ENCODE data around the gene GRID2.

The GRID2 gene

GRCh38 chr4:93719552-93719951 is 1415.8 kb downstream of the GRID2 start:
- no peak for DNase-seq

- DNase-seq, result no peak
Observed at GRCh38 chr4:93722446-93722845, 1418.7 kb downstream of the GRID2 start.

GRCh38 chr4:93730251-93730650 is 1426.5 kb downstream of the GRID2 start:
- DNase-seq, result no peak

- no peak for DNase-seq
Observed at GRCh38 chr4:93730760-93731159, 1427.0 kb downstream of the GRID2 start.

- DNase-seq, result no peak
Observed at GRCh38 chr4:93731456-93731855, 1427.7 kb downstream of the GRID2 start.

GRCh38 chr4:93732509-93732908 is 1428.7 kb downstream of the GRID2 start:
- no peak for DNase-seq

GRCh38 chr4:93740890-93741289 is 1437.1 kb downstream of the GRID2 start:
- no peak for DNase-seq

GRCh38 chr4:93743022-93743421 is 1439.3 kb downstream of the GRID2 start:
- no peak for DNase-seq

- DNase-seq, result no peak
Observed at GRCh38 chr4:93743635-93744034, 1439.9 kb downstream of the GRID2 start.

- DNase-seq, result no peak
Observed at GRCh38 chr4:93744961-93745360, 1441.2 kb downstream of the GRID2 start.

GRCh38 chr4:93746031-93746430 is 1442.3 kb downstream of the GRID2 start:
- DNase-seq, result no peak

GRCh38 chr4:93747220-93747619 is 1443.5 kb downstream of the GRID2 start:
- DNase-seq, result no peak

GRCh38 chr4:93748373-93749291 is 1444.9 kb downstream of the GRID2 start:
- DNase-seq, result no peak

GRCh38 chr4:93749292-93749761 is 1445.6 kb downstream of the GRID2 start:
- DNase-seq, result no peak

- no peak for DNase-seq
Observed at GRCh38 chr4:93751411-93751810, 1447.6 kb downstream of the GRID2 start.

- no peak for DNase-seq
Observed at GRCh38 chr4:93756101-93756500, 1452.3 kb downstream of the GRID2 start.

- DNase-seq, result no peak
Observed at GRCh38 chr4:93759506-93759905, 1455.7 kb downstream of the GRID2 start.

- no peak for DNase-seq
Observed at GRCh38 chr4:93760284-93760683, 1456.5 kb downstream of the GRID2 start.

- no peak for DNase-seq
Observed at GRCh38 chr4:93761286-93761685, 1457.5 kb downstream of the GRID2 start.

GRCh38 chr4:93764639-93765246 is 1461.0 kb downstream of the GRID2 start:
- peak; percentile 30 for DNase-seq

GRCh38 chr4:93767917-93768316 is 1464.2 kb downstream of the GRID2 start:
- no peak for DNase-seq

GRCh38 chr4:93770201-93770600 is 1466.4 kb downstream of the GRID2 start:
- no peak for DNase-seq

- no peak for DNase-seq
Observed at GRCh38 chr4:93771640-93772411, 1468.1 kb downstream of the GRID2 start.

Data from KG1 (cell line).